GM23338 (cell line): ENCODE data around the gene UVRAG. TPM values are rescaled to one million over a fixed set of nuclear protein-coding genes. Genes with fewer than 3 reads are reported as not detected.

Source experiments
- ATAC-seq: fragments of 200-7000 bp; cut with Tn5 transposase; 3 replicates; pipeline ENCODE4 v1.9.1; 2020
- DNase-seq: peaks from one replicate; pipeline ENCODE4 v3.0.0-alpha.2; 2015; ENCODE audit warnings: low spot score
- H2AFZ ChIP-seq: fragments of 200-600 bp; sonication (generic); 2 replicates; pipeline ENCODE4 v1.8.0; 2016; ENCODE audit warnings: antibody characterized with exemption, mild to moderate bottlenecking, moderate library complexity
- H3F3A ChIP-seq: fragments of 200-600 bp; sonication (generic); replicated peaks from 2 replicates; pipeline ENCODE4 v1.8.0; 2017; ENCODE audit warnings: antibody characterized with exemption, mixed run types, low read depth
- H3K27ac ChIP-seq: fragments of 200-600 bp; sonication (generic); 2 replicates; pipeline ENCODE4 v1.6.1; 2016; ENCODE audit warnings: low read depth
- H3K27me3 ChIP-seq: fragments of 200-600 bp; sonication (generic); 2 replicates; pipeline ENCODE4 v1.8.0; 2016; ENCODE audit warnings: mild to moderate bottlenecking, mixed run types, moderate library complexity; ENCODE audit not compliant: insufficient read depth
- H3K36me3 ChIP-seq: fragments of 200-600 bp; sonication (generic); 2 replicates; pipeline ENCODE4 v1.8.0; 2016; ENCODE audit warnings: mild to moderate bottlenecking; ENCODE audit not compliant: insufficient read depth
- H3K4me1 ChIP-seq: fragments of 200-600 bp; sonication (generic); 2 replicates; pipeline ENCODE4 v1.8.0; 2016; ENCODE audit warnings: mild to moderate bottlenecking, moderate library complexity; ENCODE audit not compliant: insufficient read depth
- H3K4me2 ChIP-seq: fragments of 200-600 bp; sonication (generic); 2 replicates; pipeline ENCODE4 v1.7.1; 2017; ENCODE audit warnings: mixed run types
- H3K4me3 ChIP-seq: fragments of 200-600 bp; sonication (generic); 2 replicates; pipeline ENCODE4 v1.6.1; 2016; ENCODE audit warnings: mixed run types
- H3K79me2 ChIP-seq: fragments of 200-600 bp; sonication (generic); replicated peaks from 2 replicates; pipeline ENCODE4 v1.8.0; 2017; ENCODE audit warnings: mild to moderate bottlenecking; ENCODE audit not compliant: insufficient read depth
- H3K9me2 ChIP-seq: fragments of 200-600 bp; sonication (generic); 2 replicates; pipeline ENCODE4 v1.8.0; 2017; ENCODE audit not compliant: insufficient read depth
- H4K20me1 ChIP-seq: fragments of 200-600 bp; sonication (generic); replicated peaks from 2 replicates; pipeline ENCODE4 v1.8.0; 2017; ENCODE audit warnings: mild to moderate bottlenecking; ENCODE audit not compliant: insufficient read depth
- H3K27ac Mint-ChIP-seq: 2 replicates; pipeline ENCODE4 v1.8.0; 2020; ENCODE audit warnings: inconsistent platforms, mild to moderate bottlenecking, moderate library complexity, mixed read lengths
- H3K27me3 Mint-ChIP-seq: 3 replicates; pipeline ENCODE4 v1.8.0; 2022; ENCODE audit warnings: low read depth, mild to moderate bottlenecking, moderate library complexity, mixed read lengths, inconsistent platforms; ENCODE audit not compliant: insufficient read depth, poor library complexity
- H3K36me3 Mint-ChIP-seq: 3 replicates; pipeline ENCODE4 v1.8.0; 2021; ENCODE audit warnings: low read depth, mild to moderate bottlenecking, inconsistent platforms, moderate library complexity, mixed read lengths
- H3K4me1 Mint-ChIP-seq: 3 replicates; pipeline ENCODE4 v1.8.0; 2020; ENCODE audit warnings: mild to moderate bottlenecking, inconsistent platforms, mixed read lengths
- H3K4me3 Mint-ChIP-seq: 3 replicates; pipeline ENCODE4 v1.8.0; 2021; ENCODE audit warnings: moderate library complexity, mild to moderate bottlenecking, inconsistent platforms, mixed read lengths
- H3K9me3 Mint-ChIP-seq: 3 replicates; pipeline ENCODE4 v1.8.0; 2020; ENCODE audit warnings: moderate library complexity, mild to moderate bottlenecking, inconsistent platforms, mixed read lengths
- CREB1 ChIP-seq: fragments of 250-450 bp; sonication (Bioruptor Pico); IDR thresholded peaks from 2 replicates; pipeline ENCODE4 v1.5.0; 2020; ENCODE audit warnings: low read depth, mild to moderate bottlenecking, moderate library complexity
- EZH2 ChIP-seq: fragments of 200-600 bp; sonication (generic); IDR thresholded peaks from one replicate; pipeline ENCODE4 v1.8.0; 2017; ENCODE audit warnings: antibody characterized with exemption, mild to moderate bottlenecking, low read depth; ENCODE audit not compliant: unreplicated experiment
- EZH2phosphoT487 ChIP-seq: fragments of 200-600 bp; sonication (generic); IDR thresholded peaks from one replicate; pipeline ENCODE4 v1.8.1; 2018; ENCODE audit warnings: antibody characterized with exemption; ENCODE audit not compliant: unreplicated experiment
- JUNB ChIP-seq: IDR thresholded peaks from one replicate; pipeline ENCODE4 v1.6.1; 2016; ENCODE audit warnings: antibody characterized with exemption; ENCODE audit not compliant: unreplicated experiment
- NANOG ChIP-seq: IDR thresholded peaks from 2 replicates; pipeline ENCODE4 v1.6.1; 2016; ENCODE audit warnings: antibody characterized with exemption, borderline replicate concordance
- POLR2AphosphoS5 ChIP-seq: IDR thresholded peaks from 2 replicates; pipeline ENCODE4 v1.6.1; 2016; ENCODE audit warnings: antibody characterized with exemption, low read depth
- STAT1 ChIP-seq: IDR thresholded peaks from one replicate; pipeline ENCODE4 v1.6.1; 2016; ENCODE audit warnings: antibody characterized with exemption; ENCODE audit not compliant: unreplicated experiment
- ZNF114 ChIP-seq: fragments of 250-450 bp; sonication (Bioruptor Pico); IDR thresholded peaks from 2 replicates; pipeline ENCODE4 v1.5.0; 2020; ENCODE audit warnings: mild to moderate bottlenecking, moderate library complexity
- ZNF331 ChIP-seq: fragments of 250-450 bp; sonication (Bioruptor Pico); IDR thresholded peaks from 2 replicates; pipeline ENCODE4 v1.5.0; 2020; ENCODE audit warnings: low read depth, mild to moderate bottlenecking, moderate library complexity
- polyA plus RNA-seq: library from polyadenylated mRNA; unstranded; fragments of >200 nt; fragmentation: Nextera tagmentation; extraction: Ambion mirVana; gene quantifications from 2 replicates; pipeline ENCODE4 v1.2.1, GENCODE V29; 2016
- total RNA-seq: library from RNA; depleted of rRNA; stranded (reverse); fragments of >200 nt; shearing (Covaris generic); gene quantifications from 2 replicates; pipeline ENCODE4 v1.2.3, GENCODE V29; 2014
- TF ChIP-seq, protein P1 (sequence below): IDR thresholded peaks from 2 replicates; pipeline ENCODE4 v1.6.1; 2016; ENCODE audit warnings: antibody characterized with exemption
- TF ChIP-seq, protein P2 (sequence below), 2 experiments: fragments of 200-600 bp in 1 of 2; sonication (generic) in 1 of 2; conservative IDR thresholded peaks; 2 replicates each; pipeline versions ENCODE4 v1.5.1 to v1.6.1; 2016 to 2017; ENCODE audit warnings: antibody characterized with exemption in 2 of 2, low read depth in 2 of 2, mild to moderate bottlenecking in 2 of 2, moderate library complexity in 1 of 2
- TF ChIP-seq, protein P3 (sequence below): fragments of 250-450 bp; sonication (Bioruptor Pico); IDR thresholded peaks from 2 replicates; pipeline ENCODE4 v1.5.0; 2020; ENCODE audit warnings: mild to moderate bottlenecking, moderate library complexity
- TF ChIP-seq, protein P4 (sequence below): IDR thresholded peaks from one replicate; pipeline ENCODE4 v1.6.1; 2018; ENCODE audit warnings: antibody characterized with exemption; ENCODE audit not compliant: unreplicated experiment

The UVRAG gene
- total and polyA plus RNA-seq, 2 experiments from 2014 or later: 15.3 to 17.4 TPM

DNA sequence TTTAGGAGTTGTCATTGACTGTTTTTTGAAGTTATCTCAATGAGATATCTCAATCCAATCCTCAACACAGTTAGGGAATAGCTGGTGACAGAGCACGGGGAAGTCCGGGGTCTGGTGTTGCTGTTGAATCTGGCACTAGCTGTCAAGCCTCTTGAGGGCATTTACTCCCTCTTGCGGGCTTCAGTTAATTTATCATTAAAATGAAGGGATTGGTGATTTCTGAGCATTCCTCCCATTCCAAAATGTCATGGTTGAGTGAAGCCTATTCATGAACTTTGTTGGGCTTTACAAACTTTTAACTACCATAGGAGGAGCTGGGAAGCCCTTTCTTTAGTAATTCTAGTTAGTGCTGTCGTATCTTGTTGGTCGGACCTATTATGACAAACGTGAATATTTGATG is 40.2 kb downstream of the UVRAG start:
- Histone ChIP-seq H3K79me2 (0 out of 2 replicates have a peak, but pooled peaks cover 6% of the 10 kb centered on the region), H3K36me3 (no peaks in the 10 kb centered on the region), H3K27ac (no peak overlapping the region), H3K9me2 (no peaks in the 10 kb centered on the region), H3K4me2 (no peak overlapping the region), H4K20me1 (0 out of 2 replicates have a peak, but pooled peaks cover 2% of the 10 kb centered on the region), H3K27me3 (no peaks in the 10 kb centered on the region), H3F3A (no peaks in the 10 kb centered on the region), H3K4me1 (no peaks in the 10 kb centered on the region), H2AFZ (no peak overlapping the region), H3K4me3 (no peak overlapping the region)
- TF ChIP-seq NANOG: no peak
- no peak for TF ChIP-seq CREB1 (CRISPR knock-in tag)
- no peak for TF ChIP-seq ZNF331
- TF ChIP-seq ZNF114: no peak
- TF ChIP-seq, protein P1, sequence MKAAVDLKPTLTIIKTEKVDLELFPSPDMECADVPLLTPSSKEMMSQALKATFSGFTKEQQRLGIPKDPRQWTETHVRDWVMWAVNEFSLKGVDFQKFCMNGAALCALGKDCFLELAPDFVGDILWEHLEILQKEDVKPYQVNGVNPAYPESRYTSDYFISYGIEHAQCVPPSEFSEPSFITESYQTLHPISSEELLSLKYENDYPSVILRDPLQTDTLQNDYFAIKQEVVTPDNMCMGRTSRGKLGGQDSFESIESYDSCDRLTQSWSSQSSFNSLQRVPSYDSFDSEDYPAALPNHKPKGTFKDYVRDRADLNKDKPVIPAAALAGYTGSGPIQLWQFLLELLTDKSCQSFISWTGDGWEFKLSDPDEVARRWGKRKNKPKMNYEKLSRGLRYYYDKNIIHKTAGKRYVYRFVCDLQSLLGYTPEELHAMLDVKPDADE: no peak
- TF ChIP-seq, protein P2, sequence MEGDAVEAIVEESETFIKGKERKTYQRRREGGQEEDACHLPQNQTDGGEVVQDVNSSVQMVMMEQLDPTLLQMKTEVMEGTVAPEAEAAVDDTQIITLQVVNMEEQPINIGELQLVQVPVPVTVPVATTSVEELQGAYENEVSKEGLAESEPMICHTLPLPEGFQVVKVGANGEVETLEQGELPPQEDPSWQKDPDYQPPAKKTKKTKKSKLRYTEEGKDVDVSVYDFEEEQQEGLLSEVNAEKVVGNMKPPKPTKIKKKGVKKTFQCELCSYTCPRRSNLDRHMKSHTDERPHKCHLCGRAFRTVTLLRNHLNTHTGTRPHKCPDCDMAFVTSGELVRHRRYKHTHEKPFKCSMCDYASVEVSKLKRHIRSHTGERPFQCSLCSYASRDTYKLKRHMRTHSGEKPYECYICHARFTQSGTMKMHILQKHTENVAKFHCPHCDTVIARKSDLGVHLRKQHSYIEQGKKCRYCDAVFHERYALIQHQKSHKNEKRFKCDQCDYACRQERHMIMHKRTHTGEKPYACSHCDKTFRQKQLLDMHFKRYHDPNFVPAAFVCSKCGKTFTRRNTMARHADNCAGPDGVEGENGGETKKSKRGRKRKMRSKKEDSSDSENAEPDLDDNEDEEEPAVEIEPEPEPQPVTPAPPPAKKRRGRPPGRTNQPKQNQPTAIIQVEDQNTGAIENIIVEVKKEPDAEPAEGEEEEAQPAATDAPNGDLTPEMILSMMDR (conservative IDR thresholded peaks at IDR 0.05; ENCODE audit: low read depth in 2 of 2): no peak
- no peak for TF ChIP-seq EZH2phosphoT487
- no peak for TF ChIP-seq POLR2AphosphoS5
- no peak for TF ChIP-seq JUNB
- TF ChIP-seq EZH2: no peak
- TF ChIP-seq, protein P3, sequence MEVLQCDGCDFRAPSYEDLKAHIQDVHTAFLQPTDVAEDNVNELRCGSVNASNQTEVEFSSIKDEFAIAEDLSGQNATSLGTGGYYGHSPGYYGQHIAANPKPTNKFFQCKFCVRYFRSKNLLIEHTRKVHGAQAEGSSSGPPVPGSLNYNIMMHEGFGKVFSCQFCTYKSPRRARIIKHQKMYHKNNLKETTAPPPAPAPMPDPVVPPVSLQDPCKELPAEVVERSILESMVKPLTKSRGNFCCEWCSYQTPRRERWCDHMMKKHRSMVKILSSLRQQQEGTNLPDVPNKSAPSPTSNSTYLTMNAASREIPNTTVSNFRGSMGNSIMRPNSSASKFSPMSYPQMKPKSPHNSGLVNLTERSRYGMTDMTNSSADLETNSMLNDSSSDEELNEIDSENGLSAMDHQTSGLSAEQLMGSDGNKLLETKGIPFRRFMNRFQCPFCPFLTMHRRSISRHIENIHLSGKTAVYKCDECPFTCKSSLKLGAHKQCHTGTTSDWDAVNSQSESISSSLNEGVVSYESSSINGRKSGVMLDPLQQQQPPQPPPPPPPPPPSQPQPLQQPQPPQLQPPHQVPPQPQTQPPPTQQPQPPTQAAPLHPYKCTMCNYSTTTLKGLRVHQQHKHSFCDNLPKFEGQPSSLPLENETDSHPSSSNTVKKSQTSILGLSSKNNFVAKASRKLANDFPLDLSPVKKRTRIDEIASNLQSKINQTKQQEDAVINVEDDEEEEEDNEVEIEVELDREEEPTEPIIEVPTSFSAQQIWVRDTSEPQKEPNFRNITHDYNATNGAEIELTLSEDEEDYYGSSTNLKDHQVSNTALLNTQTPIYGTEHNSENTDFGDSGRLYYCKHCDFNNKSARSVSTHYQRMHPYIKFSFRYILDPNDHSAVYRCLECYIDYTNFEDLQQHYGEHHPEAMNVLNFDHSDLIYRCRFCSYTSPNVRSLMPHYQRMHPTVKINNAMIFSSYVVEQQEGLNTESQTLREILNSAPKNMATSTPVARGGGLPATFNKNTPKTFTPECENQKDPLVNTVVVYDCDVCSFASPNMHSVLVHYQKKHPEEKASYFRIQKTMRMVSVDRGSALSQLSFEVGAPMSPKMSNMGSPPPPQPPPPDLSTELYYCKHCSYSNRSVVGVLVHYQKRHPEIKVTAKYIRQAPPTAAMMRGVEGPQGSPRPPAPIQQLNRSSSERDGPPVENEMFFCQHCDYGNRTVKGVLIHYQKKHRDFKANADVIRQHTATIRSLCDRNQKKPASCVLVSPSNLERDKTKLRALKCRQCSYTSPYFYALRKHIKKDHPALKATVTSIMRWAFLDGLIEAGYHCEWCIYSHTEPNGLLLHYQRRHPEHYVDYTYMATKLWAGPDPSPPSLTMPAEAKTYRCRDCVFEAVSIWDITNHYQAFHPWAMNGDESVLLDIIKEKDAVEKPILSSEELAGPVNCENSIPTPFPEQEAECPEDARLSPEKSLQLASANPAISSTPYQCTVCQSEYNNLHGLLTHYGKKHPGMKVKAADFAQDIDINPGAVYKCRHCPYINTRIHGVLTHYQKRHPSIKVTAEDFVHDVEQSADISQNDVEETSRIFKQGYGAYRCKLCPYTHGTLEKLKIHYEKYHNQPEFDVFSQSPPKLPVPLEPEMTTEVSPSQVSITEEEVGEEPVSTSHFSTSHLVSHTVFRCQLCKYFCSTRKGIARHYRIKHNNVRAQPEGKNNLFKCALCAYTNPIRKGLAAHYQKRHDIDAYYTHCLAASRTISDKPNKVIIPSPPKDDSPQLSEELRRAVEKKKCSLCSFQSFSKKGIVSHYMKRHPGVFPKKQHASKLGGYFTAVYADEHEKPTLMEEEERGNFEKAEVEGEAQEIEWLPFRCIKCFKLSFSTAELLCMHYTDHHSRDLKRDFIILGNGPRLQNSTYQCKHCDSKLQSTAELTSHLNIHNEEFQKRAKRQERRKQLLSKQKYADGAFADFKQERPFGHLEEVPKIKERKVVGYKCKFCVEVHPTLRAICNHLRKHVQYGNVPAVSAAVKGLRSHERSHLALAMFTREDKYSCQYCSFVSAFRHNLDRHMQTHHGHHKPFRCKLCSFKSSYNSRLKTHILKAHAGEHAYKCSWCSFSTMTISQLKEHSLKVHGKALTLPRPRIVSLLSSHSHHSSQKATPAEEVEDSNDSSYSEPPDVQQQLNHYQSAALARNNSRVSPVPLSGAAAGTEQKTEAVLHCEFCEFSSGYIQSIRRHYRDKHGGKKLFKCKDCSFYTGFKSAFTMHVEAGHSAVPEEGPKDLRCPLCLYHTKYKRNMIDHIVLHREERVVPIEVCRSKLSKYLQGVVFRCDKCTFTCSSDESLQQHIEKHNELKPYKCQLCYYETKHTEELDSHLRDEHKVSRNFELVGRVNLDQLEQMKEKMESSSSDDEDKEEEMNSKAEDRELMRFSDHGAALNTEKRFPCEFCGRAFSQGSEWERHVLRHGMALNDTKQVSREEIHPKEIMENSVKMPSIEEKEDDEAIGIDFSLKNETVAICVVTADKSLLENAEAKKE: no peak
- TF ChIP-seq STAT1: no peak
- TF ChIP-seq, protein P4, sequence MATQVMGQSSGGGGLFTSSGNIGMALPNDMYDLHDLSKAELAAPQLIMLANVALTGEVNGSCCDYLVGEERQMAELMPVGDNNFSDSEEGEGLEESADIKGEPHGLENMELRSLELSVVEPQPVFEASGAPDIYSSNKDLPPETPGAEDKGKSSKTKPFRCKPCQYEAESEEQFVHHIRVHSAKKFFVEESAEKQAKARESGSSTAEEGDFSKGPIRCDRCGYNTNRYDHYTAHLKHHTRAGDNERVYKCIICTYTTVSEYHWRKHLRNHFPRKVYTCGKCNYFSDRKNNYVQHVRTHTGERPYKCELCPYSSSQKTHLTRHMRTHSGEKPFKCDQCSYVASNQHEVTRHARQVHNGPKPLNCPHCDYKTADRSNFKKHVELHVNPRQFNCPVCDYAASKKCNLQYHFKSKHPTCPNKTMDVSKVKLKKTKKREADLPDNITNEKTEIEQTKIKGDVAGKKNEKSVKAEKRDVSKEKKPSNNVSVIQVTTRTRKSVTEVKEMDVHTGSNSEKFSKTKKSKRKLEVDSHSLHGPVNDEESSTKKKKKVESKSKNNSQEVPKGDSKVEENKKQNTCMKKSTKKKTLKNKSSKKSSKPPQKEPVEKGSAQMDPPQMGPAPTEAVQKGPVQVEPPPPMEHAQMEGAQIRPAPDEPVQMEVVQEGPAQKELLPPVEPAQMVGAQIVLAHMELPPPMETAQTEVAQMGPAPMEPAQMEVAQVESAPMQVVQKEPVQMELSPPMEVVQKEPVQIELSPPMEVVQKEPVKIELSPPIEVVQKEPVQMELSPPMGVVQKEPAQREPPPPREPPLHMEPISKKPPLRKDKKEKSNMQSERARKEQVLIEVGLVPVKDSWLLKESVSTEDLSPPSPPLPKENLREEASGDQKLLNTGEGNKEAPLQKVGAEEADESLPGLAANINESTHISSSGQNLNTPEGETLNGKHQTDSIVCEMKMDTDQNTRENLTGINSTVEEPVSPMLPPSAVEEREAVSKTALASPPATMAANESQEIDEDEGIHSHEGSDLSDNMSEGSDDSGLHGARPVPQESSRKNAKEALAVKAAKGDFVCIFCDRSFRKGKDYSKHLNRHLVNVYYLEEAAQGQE: no peak
- peaks cover 6% of the 10 kb centered on the region; the same call in 1 of the 3 replicates for H3K36me3 Mint-ChIP-seq
- H3K27ac Mint-ChIP-seq: no peak overlapping the region
- peak; percentile 7 for DNase-seq
- H3K9me3 Mint-ChIP-seq: no peaks in the 10 kb centered on the region; the same call in 2 of the 3 replicates
- no peak for ATAC-seq
- no peak overlapping the region for H3K4me3 Mint-ChIP-seq
- H3K4me1 Mint-ChIP-seq: no peaks in the 10 kb centered on the region
- peaks cover 2% of the 10 kb centered on the region for H3K27me3 Mint-ChIP-seq
